ENCODE measurements around the gene ECEL1.

The ECEL1 gene

GRCh38 chr2:232516551-232516950, 28.9 kb upstream of the ECEL1 start:
- no peak overlapping the region for H3K27ac Mint-ChIP-seq
- CTCF ChIA-PET: no interaction called here
- peaks cover 58% of the 10 kb centered on the region for H3K27me3 Mint-ChIP-seq

GRCh38 chr2:232515639-232516038, 28.0 kb upstream of the ECEL1 start:
- H3K4me1 Mint-ChIP-seq: no peaks in the 10 kb centered on the region
- no peak for DNase-seq
- H3K27me3 Mint-ChIP-seq: peaks cover 56% of the 10 kb centered on the region
- H3K27ac Mint-ChIP-seq: no peak overlapping the region
- CTCF ChIA-PET: interaction anchor here (1.8 kb wide), 1 partner anchor 68 kb away, joined by 7 read pairs; no protein-coding TSS in a partner anchor
- no peak overlapping the region for H3K4me3 Mint-ChIP-seq
- H3K9me3 Mint-ChIP-seq: no peaks in the 10 kb centered on the region
- H3K36me3 Mint-ChIP-seq: no peaks in the 10 kb centered on the region

More at GRCh38 chr2:232516551-232516950, 28.9 kb upstream of the ECEL1 start:
- Mint-ChIP-seq H3K4me3 (no peak overlapping the region), H3K4me1 (peaks cover 2% of the 10 kb centered on the region), H3K36me3 (no peaks in the 10 kb centered on the region), H3K9me3 (no peaks in the 10 kb centered on the region)
- DNase-seq: no peak

- CTCF ChIA-PET: no interaction called here
- Mint-ChIP-seq H3K4me1 (no peaks in the 10 kb centered on the region), H3K27ac (peak overlapping the region; percentile 42), H3K4me3 (no peak overlapping the region), H3K27me3 (peaks cover 43% of the 10 kb centered on the region), H3K36me3 (no peaks in the 10 kb centered on the region), H3K9me3 (no peaks in the 10 kb centered on the region)
- no peak for DNase-seq
Observed at GRCh38 chr2:232513353-232513752, 25.7 kb upstream of the ECEL1 start.

GRCh38 chr2:232512602-232513001, 25.0 kb upstream of the ECEL1 start:
- no peaks in the 10 kb centered on the region for H3K36me3 Mint-ChIP-seq
- CTCF ChIA-PET: no interaction called here
- no peak overlapping the region for H3K4me3 Mint-ChIP-seq

GRCh38 chr2:232511336-232511890, 23.8 kb upstream of the ECEL1 start:
- Mint-ChIP-seq H3K9me3 (no peaks in the 10 kb centered on the region), H3K4me1 (no peaks in the 10 kb centered on the region), H3K36me3 (no peaks in the 10 kb centered on the region), H3K27ac (no peak overlapping the region), H3K4me3 (no peak overlapping the region), H3K27me3 (peaks cover 54% of the 10 kb centered on the region)
- no peak for DNase-seq
- CTCF ChIA-PET: no interaction called here

More at GRCh38 chr2:232512602-232513001, 25.0 kb upstream of the ECEL1 start:
- no peak for DNase-seq
- no peaks in the 10 kb centered on the region for H3K4me1 Mint-ChIP-seq
- H3K27me3 Mint-ChIP-seq: peaks cover 51% of the 10 kb centered on the region
- H3K27ac Mint-ChIP-seq: no peak overlapping the region
- no peaks in the 10 kb centered on the region for H3K9me3 Mint-ChIP-seq

- Mint-ChIP-seq H3K36me3 (no peaks in the 10 kb centered on the region), H3K9me3 (no peaks in the 10 kb centered on the region), H3K27me3 (peaks cover 74% of the 10 kb centered on the region)
Observed at GRCh38 chr2:232508251-232508650, 20.6 kb upstream of the ECEL1 start.

GRCh38 chr2:232506709-232507108, 19.1 kb upstream of the ECEL1 start:
- H3K36me3 Mint-ChIP-seq: no peaks in the 10 kb centered on the region
- H3K4me1 Mint-ChIP-seq: peaks cover 6% of the 10 kb centered on the region
- H3K4me3 Mint-ChIP-seq: no peak overlapping the region
- DNase-seq: no peak
- no peaks in the 10 kb centered on the region for H3K9me3 Mint-ChIP-seq
- H3K27ac Mint-ChIP-seq: no peak overlapping the region
- H3K27me3 Mint-ChIP-seq: peaks cover 79% of the 10 kb centered on the region
- CTCF ChIA-PET: no interaction called here

More at GRCh38 chr2:232508251-232508650, 20.6 kb upstream of the ECEL1 start:
- no peak for DNase-seq
- CTCF ChIA-PET: no interaction called here
- H3K27ac Mint-ChIP-seq: no peak overlapping the region
- peaks cover 4% of the 10 kb centered on the region for H3K4me1 Mint-ChIP-seq
- no peak overlapping the region for H3K4me3 Mint-ChIP-seq

- Mint-ChIP-seq H3K27me3 (peaks cover 81% of the 10 kb centered on the region), H3K27ac (no peak overlapping the region), H3K4me3 (no peak overlapping the region), H3K4me1 (peaks cover 6% of the 10 kb centered on the region), H3K36me3 (no peaks in the 10 kb centered on the region), H3K9me3 (no peaks in the 10 kb centered on the region)
- CTCF ChIA-PET: no interaction called here
- no peak for DNase-seq
Observed at GRCh38 chr2:232505856-232506255, 18.2 kb upstream of the ECEL1 start.

GRCh38 chr2:232504438-232504837, 16.8 kb upstream of the ECEL1 start:
- H3K27me3 Mint-ChIP-seq: peaks cover 94% of the 10 kb centered on the region
- H3K4me3 Mint-ChIP-seq: no peak overlapping the region
- CTCF ChIA-PET: no interaction called here
- H3K36me3 Mint-ChIP-seq: no peaks in the 10 kb centered on the region
- DNase-seq: no peak
- H3K27ac Mint-ChIP-seq: no peak overlapping the region
- peaks cover 6% of the 10 kb centered on the region for H3K4me1 Mint-ChIP-seq
- H3K9me3 Mint-ChIP-seq: no peaks in the 10 kb centered on the region

- CTCF ChIA-PET: no interaction called here
- Mint-ChIP-seq H3K4me3 (no peak overlapping the region), H3K27ac (no peak overlapping the region), H3K36me3 (no peaks in the 10 kb centered on the region), H3K27me3 (peaks cover 99% of the 10 kb centered on the region), H3K9me3 (no peaks in the 10 kb centered on the region), H3K4me1 (peaks cover 6% of the 10 kb centered on the region)
- DNase-seq: no peak
Observed at GRCh38 chr2:232503809-232504323, 16.2 kb upstream of the ECEL1 start.

GRCh38 chr2:232502911-232503808, 15.5 kb upstream of the ECEL1 start:
- Mint-ChIP-seq H3K9me3 (no peaks in the 10 kb centered on the region), H3K27ac (no peak overlapping the region), H3K36me3 (no peaks in the 10 kb centered on the region), H3K4me3 (no peak overlapping the region), H3K27me3 (peaks cover 92% of the 10 kb centered on the region), H3K4me1 (peaks cover 6% of the 10 kb centered on the region)
- DNase-seq: no peak
- CTCF ChIA-PET: no interaction called here

GRCh38 chr2:232502511-232502910, 14.9 kb upstream of the ECEL1 start:
- Mint-ChIP-seq H3K9me3 (no peaks in the 10 kb centered on the region), H3K27ac (no peak overlapping the region), H3K4me3 (peak overlapping the region; percentile 43), H3K27me3 (peaks cover 86% of the 10 kb centered on the region), H3K4me1 (peaks cover 6% of the 10 kb centered on the region), H3K36me3 (no peaks in the 10 kb centered on the region)
- CTCF ChIA-PET: no interaction called here
- DNase-seq: no peak

GRCh38 chr2:232501794-232502390, 14.3 kb upstream of the ECEL1 start:
- DNase-seq: no peak
- peaks cover 6% of the 10 kb centered on the region for H3K4me1 Mint-ChIP-seq
- H3K27ac Mint-ChIP-seq: no peak overlapping the region
- H3K4me3 Mint-ChIP-seq: no peak overlapping the region
- peaks cover 79% of the 10 kb centered on the region for H3K27me3 Mint-ChIP-seq
- CTCF ChIA-PET: no interaction called here
- no peaks in the 10 kb centered on the region for H3K36me3 Mint-ChIP-seq
- no peaks in the 10 kb centered on the region for H3K9me3 Mint-ChIP-seq

GRCh38 chr2:232501331-232501771, 13.7 kb upstream of the ECEL1 start:
- no peaks in the 10 kb centered on the region for H3K36me3 Mint-ChIP-seq
- DNase-seq: no peak
- H3K27ac Mint-ChIP-seq: no peak overlapping the region
- peaks cover 6% of the 10 kb centered on the region for H3K4me1 Mint-ChIP-seq
- H3K27me3 Mint-ChIP-seq: peaks cover 74% of the 10 kb centered on the region
- no peaks in the 10 kb centered on the region for H3K9me3 Mint-ChIP-seq
- CTCF ChIA-PET: no interaction called here
- H3K4me3 Mint-ChIP-seq: no peak overlapping the region
